ENCODE measurements around the gene ZBTB18.

ZBTB18 gene

GRCh38 chr1:244050835-244051444 lies at the start of gene ZBTB18:
TSS of gene ZBTB18 (plus strand) at chr1:244051283. CDS start at chr1:244051432, 149 bp downstream.
- TF ChIP-seq GATA1 (IDR thresholded peaks at IDR 0.05; ENCODE audit: low read depth, low read length) (no peak), POLR2A (IDR thresholded peaks at IDR 0.05; ENCODE audit: low read length) (no peak)
- peak; percentile 6 to 34 for DNase-seq

GRCh38 chr1:244002721-244003120 lies 48.4 kb upstream of the ZBTB18 start:
- DNase-seq: no peak
- TF ChIP-seq POLR2A (IDR thresholded peaks at IDR 0.05; ENCODE audit: low read length): no peak
- TF ChIP-seq GATA1 (IDR thresholded peaks at IDR 0.05; ENCODE audit: low read depth, low read length): no peak

- no peak for DNase-seq
- TF ChIP-seq POLR2A (IDR thresholded peaks at IDR 0.05; ENCODE audit: low read length): no peak
- no peak for TF ChIP-seq GATA1 (IDR thresholded peaks at IDR 0.05; ENCODE audit: low read depth, low read length)
Observed at GRCh38 chr1:244005455-244005854, 45.6 kb upstream of the ZBTB18 start.

- no peak for TF ChIP-seq POLR2A (IDR thresholded peaks at IDR 0.05; ENCODE audit: low read length)
- TF ChIP-seq GATA1 (IDR thresholded peaks at IDR 0.05; ENCODE audit: low read depth, low read length): no peak
Observed at GRCh38 chr1:244006381-244006901, 44.6 kb upstream of the ZBTB18 start.

GRCh38 chr1:244006961-244007360 lies 44.1 kb upstream of the ZBTB18 start:
- no peak for TF ChIP-seq POLR2A (IDR thresholded peaks at IDR 0.05; ENCODE audit: low read length)
- TF ChIP-seq GATA1 (IDR thresholded peaks at IDR 0.05; ENCODE audit: low read depth, low read length): no peak
- no peak for DNase-seq

More at GRCh38 chr1:244006381-244006901, 44.6 kb upstream of the ZBTB18 start:
- no peak for DNase-seq

GRCh38 chr1:244010191-244010590 lies 40.9 kb upstream of the ZBTB18 start:
- DNase-seq: no peak

GRCh38 chr1:244010703-244011123 lies 40.4 kb upstream of the ZBTB18 start:
- no peak for DNase-seq
- TF ChIP-seq GATA1 (IDR thresholded peaks at IDR 0.05; ENCODE audit: low read depth, low read length) (no peak), POLR2A (IDR thresholded peaks at IDR 0.05; ENCODE audit: low read length) (no peak)

More at GRCh38 chr1:244010191-244010590, 40.9 kb upstream of the ZBTB18 start:
- TF ChIP-seq GATA1 (IDR thresholded peaks at IDR 0.05; ENCODE audit: low read depth, low read length) (no peak), POLR2A (IDR thresholded peaks at IDR 0.05; ENCODE audit: low read length) (no peak)

- DNase-seq: no peak
- TF ChIP-seq GATA1 (IDR thresholded peaks at IDR 0.05; ENCODE audit: low read depth, low read length) (no peak), POLR2A (IDR thresholded peaks at IDR 0.05; ENCODE audit: low read length) (no peak)
Observed at GRCh38 chr1:244011271-244011670, 39.8 kb upstream of the ZBTB18 start.

GRCh38 chr1:244011786-244012185 lies 39.3 kb upstream of the ZBTB18 start:
- DNase-seq: no peak
- TF ChIP-seq GATA1 (IDR thresholded peaks at IDR 0.05; ENCODE audit: low read depth, low read length) (no peak), POLR2A (IDR thresholded peaks at IDR 0.05; ENCODE audit: low read length) (no peak)

GRCh38 chr1:244012202-244012601 lies 38.9 kb upstream of the ZBTB18 start:
- no peak for TF ChIP-seq POLR2A (IDR thresholded peaks at IDR 0.05; ENCODE audit: low read length)
- TF ChIP-seq GATA1 (IDR thresholded peaks at IDR 0.05; ENCODE audit: low read depth, low read length): no peak
- no peak for DNase-seq

- DNase-seq: no peak
- no peak for TF ChIP-seq GATA1 (IDR thresholded peaks at IDR 0.05; ENCODE audit: low read depth, low read length)
- TF ChIP-seq POLR2A (IDR thresholded peaks at IDR 0.05; ENCODE audit: low read length): no peak
Observed at GRCh38 chr1:244013100-244013499, 38.0 kb upstream of the ZBTB18 start.

GRCh38 chr1:244014862-244015261 lies 36.2 kb upstream of the ZBTB18 start:
- peak in 1 of 2 experiments; percentile 3 for DNase-seq

GRCh38 chr1:244019982-244020485 lies 31.0 kb upstream of the ZBTB18 start:
- no peak for DNase-seq
- TF ChIP-seq POLR2A (IDR thresholded peaks at IDR 0.05; ENCODE audit: low read length): no peak
- no peak for TF ChIP-seq GATA1 (IDR thresholded peaks at IDR 0.05; ENCODE audit: low read depth, low read length)

GRCh38 chr1:244021427-244021826 lies 29.7 kb upstream of the ZBTB18 start:
- DNase-seq: no peak
- TF ChIP-seq GATA1 (IDR thresholded peaks at IDR 0.05; ENCODE audit: low read depth, low read length) (no peak), POLR2A (IDR thresholded peaks at IDR 0.05; ENCODE audit: low read length) (no peak)

GRCh38 chr1:244022311-244022710 lies 28.8 kb upstream of the ZBTB18 start:
- no peak for DNase-seq
- TF ChIP-seq GATA1 (IDR thresholded peaks at IDR 0.05; ENCODE audit: low read depth, low read length): no peak
- no peak for TF ChIP-seq POLR2A (IDR thresholded peaks at IDR 0.05; ENCODE audit: low read length)
